SK-N-SH treated with all-trans-retinoic acid at 6 μM for 48 hours (cell line): ENCODE measurements around the gene PRMT3.

ENCODE experiments used
- ARNTL ChIP-seq: fragments of 450-650 bp; formaldehyde crosslinking; IDR thresholded peaks from 2 replicates; pipeline ENCODE4 v1.5.0; 2020; ENCODE audit warnings: low read depth, mild to moderate bottlenecking, moderate library complexity, borderline replicate concordance
- BACH2 ChIP-seq: fragments of 250-450 bp; sonication (Bioruptor Pico); IDR thresholded peaks from 2 replicates; pipeline ENCODE4 v1.9.0; 2021; ENCODE audit warnings: mild to moderate bottlenecking, borderline replicate concordance
- GLIS3 ChIP-seq: fragments of 250-450 bp; sonication (Bioruptor Pico); IDR thresholded peaks from 2 replicates; pipeline ENCODE4 v1.5.0; 2020; ENCODE audit warnings: mild to moderate bottlenecking, moderate library complexity
- OSR1 ChIP-seq: fragments of 250-450 bp; sonication (Bioruptor Pico); IDR thresholded peaks from 2 replicates; pipeline ENCODE4 v1.8.0; 2022; ENCODE audit warnings: moderate library complexity, mild to moderate bottlenecking, inconsistent platforms
- PATZ1 ChIP-seq: fragments of 250-450 bp; sonication (Bioruptor Pico); IDR thresholded peaks from 2 replicates; pipeline ENCODE4 v1.8.0; 2020; ENCODE audit warnings: mild to moderate bottlenecking, moderate library complexity, borderline replicate concordance
- PPARA ChIP-seq: fragments of 250-450 bp; sonication (Bioruptor Pico); IDR thresholded peaks from 2 replicates; pipeline ENCODE4 v1.5.0; 2020; ENCODE audit warnings: mild to moderate bottlenecking, borderline replicate concordance
- RARB ChIP-seq: fragments of 250-450 bp; sonication (Bioruptor Pico); IDR thresholded peaks from 2 replicates; pipeline ENCODE4 v1.8.0; 2021; ENCODE audit warnings: mild to moderate bottlenecking, moderate library complexity
- TCF4 ChIP-seq: fragments of 250-450 bp; sonication (Bioruptor Pico); IDR thresholded peaks from 2 replicates; pipeline ENCODE4 v1.8.0; 2021; ENCODE audit warnings: mild to moderate bottlenecking, moderate library complexity, borderline replicate concordance
- TOX ChIP-seq: fragments of 250-450 bp; sonication (Bioruptor Pico); IDR thresholded peaks from 2 replicates; pipeline ENCODE4 v1.8.0; 2021; ENCODE audit warnings: mild to moderate bottlenecking, moderate library complexity, borderline replicate concordance
- ZFP30 ChIP-seq: fragments of 450-650 bp; formaldehyde crosslinking; IDR thresholded peaks from 2 replicates; pipeline ENCODE4 v1.5.0; 2022; ENCODE audit warnings: mild to moderate bottlenecking, moderate library complexity
- ZNF8 ChIP-seq: fragments of 450-650 bp; formaldehyde crosslinking; IDR thresholded peaks from 2 replicates; pipeline ENCODE4 v1.5.0; 2020; ENCODE audit warnings: mild to moderate bottlenecking, moderate library complexity
- TF ChIP-seq, protein P1 (sequence below): fragments of 250-450 bp; sonication (Bioruptor Pico); IDR thresholded peaks from 2 replicates; pipeline ENCODE4 v1.5.1; 2020; ENCODE audit warnings: low read depth, mild to moderate bottlenecking, moderate library complexity
- TF ChIP-seq, protein P2 (sequence below): fragments of 250-450 bp; sonication (Bioruptor Pico); IDR thresholded peaks from 2 replicates; pipeline ENCODE4 v1.5.1; 2021; ENCODE audit warnings: mild to moderate bottlenecking, moderate library complexity

GRCh38 chr11:20541503-20541902 is 154.0 kb downstream of the PRMT3 start:
- TF ChIP-seq, protein P1, sequence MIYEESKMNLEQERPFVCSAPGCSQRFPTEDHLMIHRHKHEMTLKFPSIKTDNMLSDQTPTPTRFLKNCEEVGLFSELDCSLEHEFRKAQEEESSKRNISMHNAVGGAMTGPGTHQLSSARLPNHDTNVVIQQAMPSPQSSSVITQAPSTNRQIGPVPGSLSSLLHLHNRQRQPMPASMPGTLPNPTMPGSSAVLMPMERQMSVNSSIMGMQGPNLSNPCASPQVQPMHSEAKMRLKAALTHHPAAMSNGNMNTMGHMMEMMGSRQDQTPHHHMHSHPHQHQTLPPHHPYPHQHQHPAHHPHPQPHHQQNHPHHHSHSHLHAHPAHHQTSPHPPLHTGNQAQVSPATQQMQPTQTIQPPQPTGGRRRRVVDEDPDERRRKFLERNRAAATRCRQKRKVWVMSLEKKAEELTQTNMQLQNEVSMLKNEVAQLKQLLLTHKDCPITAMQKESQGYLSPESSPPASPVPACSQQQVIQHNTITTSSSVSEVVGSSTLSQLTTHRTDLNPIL (CRISPR knock-in tag), result no peak
- TF ChIP-seq TOX (CRISPR knock-in tag) (no peak), ARNTL (CRISPR knock-in tag) (no peak), BACH2 (no peak), TCF4 (CRISPR knock-in tag) (no peak), RARB (CRISPR knock-in tag) (no peak), PATZ1 (CRISPR knock-in tag) (no peak), OSR1 (CRISPR knock-in tag) (no peak), ZFP30 (CRISPR knock-in tag) (no peak), PPARA (no peak), ZNF8 (CRISPR knock-in tag) (no peak), GLIS3 (CRISPR knock-in tag) (no peak)
- TF ChIP-seq, protein P2, sequence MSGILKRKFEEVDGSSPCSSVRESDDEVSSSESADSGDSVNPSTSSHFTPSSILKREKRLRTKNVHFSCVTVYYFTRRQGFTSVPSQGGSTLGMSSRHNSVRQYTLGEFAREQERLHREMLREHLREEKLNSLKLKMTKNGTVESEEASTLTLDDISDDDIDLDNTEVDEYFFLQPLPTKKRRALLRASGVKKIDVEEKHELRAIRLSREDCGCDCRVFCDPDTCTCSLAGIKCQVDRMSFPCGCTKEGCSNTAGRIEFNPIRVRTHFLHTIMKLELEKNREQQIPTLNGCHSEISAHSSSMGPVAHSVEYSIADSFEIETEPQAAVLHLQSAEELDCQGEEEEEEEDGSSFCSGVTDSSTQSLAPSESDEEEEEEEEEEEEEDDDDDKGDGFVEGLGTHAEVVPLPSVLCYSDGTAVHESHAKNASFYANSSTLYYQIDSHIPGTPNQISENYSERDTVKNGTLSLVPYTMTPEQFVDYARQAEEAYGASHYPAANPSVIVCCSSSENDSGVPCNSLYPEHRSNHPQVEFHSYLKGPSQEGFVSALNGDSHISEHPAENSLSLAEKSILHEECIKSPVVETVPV (CRISPR knock-in tag), result no peak
